ENCODE data around the gene PRKAR1B. TPM values are rescaled to one million over a fixed set of nuclear protein-coding genes. Genes with fewer than 3 reads are reported as not detected.

Gene PRKAR1B
- polyA plus RNA-seq (2012; rRNA removed) = 50.5 and 63.7 TPM in 2 replicates
- polyA plus RNA-seq (2012; cell fraction: cytosol; rRNA removed) = 43.8 and 69.6 TPM in 2 replicates
- polyA plus RNA-seq (2012; cell fraction: nucleus; rRNA removed) = 55.8 and 70.9 TPM in 2 replicates

- Histone ChIP-seq H3K4me3 (ENCODE audit: low read depth in 2 of 2, low read length in 1 of 2) (peak within 1 kb of the TSS; percentile 73 to 83), H3K27ac (ENCODE audit: low read depth in 2 of 2, low read length in 1 of 2) (peak within 1 kb of the TSS; percentile 50 to 76), H3F3A (replicated peaks; ENCODE audit: insufficient read depth) (no peaks in the 10 kb centered on the region), H3K9me2 (no peaks in the 10 kb centered on the region), H3K27me3 (ENCODE audit: insufficient read depth) (no peaks in the 10 kb centered on the region), H3K9ac (peak within 1 kb of the TSS; percentile 60), H3K4me2 (peak within 1 kb of the TSS; percentile 95), H4K20me1 (ENCODE audit: insufficient read depth) (no peaks in the 10 kb centered on the region), H3K36me3 (replicated peaks in 1 of 2; ENCODE audit: control insufficient read depth in 1 of 2, insufficient read depth in 2 of 2, low read length in 1 of 2) (peaks cover 8 to 42% of the 10 kb centered on the region in 2 experiments), H3K4me1 (ENCODE audit: control insufficient read depth in 1 of 2, insufficient read depth in 2 of 2, low read depth in 1 of 2, low read length in 1 of 2) (peaks cover 7 to 24% of the 10 kb centered on the region in 2 experiments; a peak in 3 of 4 replicates), H3K9me3 (no peaks in the 10 kb centered on the region), H3K79me2 (ENCODE audit: insufficient read depth) (peaks cover 60% of the 10 kb centered on the region; the same call in 1 of the 2 replicates), H2AFZ (ENCODE audit: low read depth) (peak within 1 kb of the TSS; percentile 86)
- WGBS (ENCODE audit: low lambda C conversion rate) = under 1% methylated on average over 40 of the region's 66 CpGs
- ChIA-PET CTCF (interaction anchor here (0.6 to 1.5 kb wide), 6 partner anchors 9 to 405 kb away, joined by 3 to 10 read pairs (median 4); no protein-coding TSS in a partner anchor), POLR2A (interaction anchor here (0.6 to 2.0 kb wide), 5 partner anchors 8 to 405 kb away, joined by 3 to 25 read pairs (median 3); no protein-coding TSS in a partner anchor)
- peak; percentile 87 for DNase-seq
- no peak for TF ChIP-seq RCOR1 (IDR thresholded peaks at IDR 0.05; ENCODE audit: low read length)
- no peak for TF ChIP-seq PBX3 (IDR thresholded peaks at IDR 0.05)
- TF ChIP-seq NRF1 (IDR thresholded peaks at IDR 0.05; ENCODE audit: low read depth, low read length) = peak; percentile 63
- no peak for TF ChIP-seq POLR2AphosphoS5 (IDR thresholded peaks at IDR 0.05; ENCODE audit: low read depth, low read length)
- TF ChIP-seq TAF1 (IDR thresholded peaks at IDR 0.05; ENCODE audit: borderline replicate concordance, low read depth, low read length) = no peak
- TF ChIP-seq SIN3A (IDR thresholded peaks at IDR 0.05; ENCODE audit: borderline replicate concordance, low read depth, low read length) = no peak
- TF ChIP-seq TCF12 (IDR thresholded peaks at IDR 0.05) = no peak
- no peak for TF ChIP-seq ELF1 (IDR thresholded peaks at IDR 0.05)
- TF ChIP-seq GATA2 (CRISPR knock-in tag; IDR thresholded peaks at IDR 0.05) = no peak
- peak; percentile 43; the same call in 1 of the 2 replicates for TF ChIP-seq MXI1 (IDR thresholded peaks at IDR 0.05; ENCODE audit: low read depth, low read length)
- TF ChIP-seq CHD2 (IDR thresholded peaks at IDR 0.05; ENCODE audit: low read length, partially characterized antibody) = no peak
- no peak for TF ChIP-seq FOXJ3 (CRISPR knock-in tag; IDR thresholded peaks at IDR 0.05)
- TF ChIP-seq RFX5 (IDR thresholded peaks at IDR 0.05; ENCODE audit: low read length) = no peak
Measured at GRCh38 chr7:727104-727805, at the start of gene PRKAR1B. Gene PRKAR1B (minus strand): TSS chr7:727281. CDS start chr7:711505, 15,776 bp downstream.

- Histone ChIP-seq H3K79me2 (ENCODE audit: insufficient read depth) (no peaks in the 10 kb centered on the region; the same call in 1 of the 2 replicates), H3K4me3 (ENCODE audit: low read depth in 2 of 2, low read length in 1 of 2) (no peak overlapping the region), H3K4me1 (ENCODE audit: control insufficient read depth in 1 of 2, insufficient read depth in 2 of 2, low read depth in 1 of 2, low read length in 1 of 2) (peaks cover 38 to 41% of the 10 kb centered on the region in 2 experiments), H3K27me3 (ENCODE audit: insufficient read depth) (no peaks in the 10 kb centered on the region), H4K20me1 (ENCODE audit: insufficient read depth) (no peaks in the 10 kb centered on the region), H2AFZ (ENCODE audit: low read depth) (no peak overlapping the region), H3K27ac (ENCODE audit: low read depth in 2 of 2, low read length in 1 of 2) (peak overlapping the region in 1 of 2 experiments; percentile 56; a peak in 2 of 4 replicates), H3K4me2 (no peak overlapping the region), H3K9me2 (no peaks in the 10 kb centered on the region), H3K9me3 (no peaks in the 10 kb centered on the region), H3K9ac (no peak overlapping the region), H3F3A (replicated peaks; ENCODE audit: insufficient read depth) (peaks cover 36% of the 10 kb centered on the region), H3K36me3 (replicated peaks in 1 of 2; ENCODE audit: control insufficient read depth in 1 of 2, insufficient read depth in 2 of 2, low read length in 1 of 2) (peaks cover 35 to 56% of the 10 kb centered on the region in 2 experiments)
- DNase-seq = no peak
- ChIA-PET CTCF (interaction anchor here (0.8 to 7.6 kb wide), 7 partner anchors 11 to 454 kb away, joined by 3 to 67 read pairs (median 5); partner anchors contain the start of gene GET4), POLR2A (no interaction called here)
- 96% methylated on average over 10 of the region's 10 CpGs for WGBS (ENCODE audit: low lambda C conversion rate)
- TF ChIP-seq CTCF (IDR thresholded peaks at IDR 0.05) (no peak), TEAD4 (IDR thresholded peaks at IDR 0.05; ENCODE audit: borderline replicate concordance, insufficient read depth) (no peak), FOXM1 (IDR thresholded peaks at IDR 0.05; ENCODE audit: low read depth) (no peak), PBX3 (IDR thresholded peaks at IDR 0.05) (no peak), MAX (IDR thresholded peaks at IDR 0.05; ENCODE audit: low read depth) (no peak), MEF2A (IDR thresholded peaks at IDR 0.05; ENCODE audit: borderline replicate concordance, low read depth) (no peak), RCOR1 (IDR thresholded peaks at IDR 0.05; ENCODE audit: low read length) (no peak), POLR2AphosphoS5 (IDR thresholded peaks at IDR 0.05; ENCODE audit: low read depth, low read length) (no peak), RFX5 (IDR thresholded peaks at IDR 0.05; ENCODE audit: low read length) (no peak), GABPA (IDR thresholded peaks at IDR 0.05; ENCODE audit: low read depth) (no peak)
Measured at GRCh38 chr7:776381-776780, 49.3 kb upstream of the PRKAR1B start.
